Fibroblast of lung (primary cell): ENCODE data around the gene AKAP12.

Experiments
- EZH2 ChIP-seq: IDR thresholded peaks from 2 replicates; pipeline ENCODE4 v1.5.1; 2012; ENCODE audit warnings: low read length, control low read depth, mild to moderate bottlenecking; ENCODE audit errors: missing control alignments
- TF ChIP-seq, protein P1 (sequence below), 2 donors: IDR thresholded peaks in 1 of 2; conservative IDR thresholded peaks in 1 of 2; 1 replicate in 1 of 2; 2 replicates in 1 of 2; pipeline ENCODE4 v1.5.1; 2011 to 2012; ENCODE audit warnings: low read length in 2 of 2, control low read depth in 1 of 2, inconsistent platforms in 1 of 2, low read depth in 1 of 2, mild to moderate bottlenecking in 1 of 2

DNA sequence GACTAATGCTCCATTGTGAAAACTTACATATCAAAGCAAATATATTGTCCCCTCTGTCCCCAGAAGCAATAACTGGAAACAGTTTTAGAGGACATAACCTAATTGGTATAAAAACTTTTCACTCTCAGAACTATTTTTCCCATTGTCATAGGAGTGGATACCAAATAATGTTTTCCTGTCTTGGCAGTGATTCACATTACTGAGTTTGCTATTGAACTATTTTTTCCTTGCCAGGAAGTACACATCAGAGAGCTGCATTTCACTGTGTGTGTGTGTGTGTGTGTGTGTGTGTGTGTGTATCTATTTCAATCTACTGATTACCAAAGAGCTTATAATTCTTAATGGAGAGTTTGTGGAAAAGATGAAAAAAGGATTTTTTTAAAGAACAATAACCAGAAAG, 45.4 kb downstream of the AKAP12 start:
- TF ChIP-seq EZH2: no peak
- TF ChIP-seq, protein P1, sequence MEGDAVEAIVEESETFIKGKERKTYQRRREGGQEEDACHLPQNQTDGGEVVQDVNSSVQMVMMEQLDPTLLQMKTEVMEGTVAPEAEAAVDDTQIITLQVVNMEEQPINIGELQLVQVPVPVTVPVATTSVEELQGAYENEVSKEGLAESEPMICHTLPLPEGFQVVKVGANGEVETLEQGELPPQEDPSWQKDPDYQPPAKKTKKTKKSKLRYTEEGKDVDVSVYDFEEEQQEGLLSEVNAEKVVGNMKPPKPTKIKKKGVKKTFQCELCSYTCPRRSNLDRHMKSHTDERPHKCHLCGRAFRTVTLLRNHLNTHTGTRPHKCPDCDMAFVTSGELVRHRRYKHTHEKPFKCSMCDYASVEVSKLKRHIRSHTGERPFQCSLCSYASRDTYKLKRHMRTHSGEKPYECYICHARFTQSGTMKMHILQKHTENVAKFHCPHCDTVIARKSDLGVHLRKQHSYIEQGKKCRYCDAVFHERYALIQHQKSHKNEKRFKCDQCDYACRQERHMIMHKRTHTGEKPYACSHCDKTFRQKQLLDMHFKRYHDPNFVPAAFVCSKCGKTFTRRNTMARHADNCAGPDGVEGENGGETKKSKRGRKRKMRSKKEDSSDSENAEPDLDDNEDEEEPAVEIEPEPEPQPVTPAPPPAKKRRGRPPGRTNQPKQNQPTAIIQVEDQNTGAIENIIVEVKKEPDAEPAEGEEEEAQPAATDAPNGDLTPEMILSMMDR (conservative IDR thresholded peaks at IDR 0.05 in 1 of 2, IDR thresholded peaks at IDR 0.05 in 1 of 2; ENCODE audit: low read depth in 1 of 2, low read length in 2 of 2): no peak
